Measurements from ENCODE around the gene HDAC9.

HDAC9 gene

DNA sequence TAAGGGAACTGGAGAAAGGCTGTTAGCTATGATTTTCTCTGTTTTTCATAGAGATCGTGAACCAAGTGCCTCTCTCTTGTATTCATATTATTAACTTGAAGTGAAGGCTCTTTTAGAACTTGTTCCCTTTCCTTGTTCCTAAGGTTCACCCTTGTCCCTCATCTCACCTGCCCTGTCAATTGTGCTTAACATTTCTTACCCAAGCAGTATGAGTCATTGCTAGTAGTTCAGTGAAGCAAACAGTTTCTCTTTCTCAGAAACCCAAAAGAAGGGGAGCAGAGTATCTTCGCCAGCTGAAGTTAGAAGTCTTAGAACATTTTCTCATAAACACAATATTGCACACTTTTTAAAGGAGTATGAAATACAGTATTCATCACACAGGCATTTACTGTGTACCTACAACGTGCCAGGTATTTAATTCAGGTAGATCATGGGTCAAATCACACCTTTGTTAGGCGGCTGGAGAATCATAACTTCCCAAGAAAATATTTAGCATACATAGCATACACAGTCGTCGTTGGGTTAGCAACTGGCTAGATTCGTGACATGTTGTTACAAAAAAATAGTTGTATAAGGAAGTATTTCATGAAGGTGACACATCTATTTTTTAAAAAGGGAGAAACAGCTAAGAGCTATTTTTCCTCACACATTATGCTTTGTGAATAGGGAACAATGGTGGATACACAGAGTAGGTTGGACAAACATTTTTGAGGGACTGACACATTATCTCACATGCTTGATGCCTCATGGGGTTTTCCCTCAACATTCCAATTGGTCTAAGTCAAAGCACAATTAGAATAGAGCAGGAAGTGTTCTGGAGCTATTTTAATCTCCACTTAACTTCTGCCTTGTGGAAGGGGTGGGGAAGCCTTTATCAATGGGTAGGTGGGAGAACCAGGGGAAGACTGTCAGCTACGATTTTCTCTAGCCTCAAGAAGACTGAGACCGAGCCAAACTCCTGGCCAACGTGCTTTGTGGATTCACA lies 13.2 kb downstream of the HDAC9 start:
- peak; percentile 95 for DNase-seq (ENCODE audit: low read depth, low spot score)
- H3K4me3 ChIP-seq (ENCODE audit: low read depth, low read length), result peak overlapping the region; percentile 43
- in situ Hi-C loops (cut with HindIII; ENCODE audit: low sequenced_read_pairs), result no loop called here
- TF ChIP-seq, protein P1, sequence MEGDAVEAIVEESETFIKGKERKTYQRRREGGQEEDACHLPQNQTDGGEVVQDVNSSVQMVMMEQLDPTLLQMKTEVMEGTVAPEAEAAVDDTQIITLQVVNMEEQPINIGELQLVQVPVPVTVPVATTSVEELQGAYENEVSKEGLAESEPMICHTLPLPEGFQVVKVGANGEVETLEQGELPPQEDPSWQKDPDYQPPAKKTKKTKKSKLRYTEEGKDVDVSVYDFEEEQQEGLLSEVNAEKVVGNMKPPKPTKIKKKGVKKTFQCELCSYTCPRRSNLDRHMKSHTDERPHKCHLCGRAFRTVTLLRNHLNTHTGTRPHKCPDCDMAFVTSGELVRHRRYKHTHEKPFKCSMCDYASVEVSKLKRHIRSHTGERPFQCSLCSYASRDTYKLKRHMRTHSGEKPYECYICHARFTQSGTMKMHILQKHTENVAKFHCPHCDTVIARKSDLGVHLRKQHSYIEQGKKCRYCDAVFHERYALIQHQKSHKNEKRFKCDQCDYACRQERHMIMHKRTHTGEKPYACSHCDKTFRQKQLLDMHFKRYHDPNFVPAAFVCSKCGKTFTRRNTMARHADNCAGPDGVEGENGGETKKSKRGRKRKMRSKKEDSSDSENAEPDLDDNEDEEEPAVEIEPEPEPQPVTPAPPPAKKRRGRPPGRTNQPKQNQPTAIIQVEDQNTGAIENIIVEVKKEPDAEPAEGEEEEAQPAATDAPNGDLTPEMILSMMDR (IDR thresholded peaks at IDR 0.05; ENCODE audit: low read depth, low read length), result no peak

DNA sequence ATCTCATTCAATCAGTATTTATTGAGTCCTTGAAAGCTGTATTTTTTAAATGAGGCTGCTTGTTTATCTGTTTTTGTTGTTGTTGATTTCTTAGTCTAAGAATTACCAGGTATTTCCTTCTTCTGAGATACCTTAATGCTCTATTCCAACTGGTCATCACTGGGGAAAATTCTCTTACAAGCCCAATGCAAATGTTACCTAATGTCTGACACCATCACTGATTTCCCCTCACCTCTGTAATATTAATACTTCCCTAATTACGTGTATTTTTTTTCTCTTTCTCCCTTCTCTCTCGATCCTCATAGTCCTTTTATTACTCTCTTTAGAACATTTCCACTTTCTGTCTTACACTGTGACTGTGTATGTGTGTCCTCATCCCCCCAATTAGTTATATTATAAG lies 13.9 kb downstream of the HDAC9 start:
- DNase-seq (ENCODE audit: low read depth, low spot score), result peak; percentile 35
- in situ Hi-C loops (cut with HindIII; ENCODE audit: low sequenced_read_pairs), result no loop called here
- TF ChIP-seq, protein P1 (IDR thresholded peaks at IDR 0.05; ENCODE audit: low read depth, low read length), result no peak
- H3K4me3 ChIP-seq (ENCODE audit: low read depth, low read length), result peak overlapping the region; percentile 43

DNA sequence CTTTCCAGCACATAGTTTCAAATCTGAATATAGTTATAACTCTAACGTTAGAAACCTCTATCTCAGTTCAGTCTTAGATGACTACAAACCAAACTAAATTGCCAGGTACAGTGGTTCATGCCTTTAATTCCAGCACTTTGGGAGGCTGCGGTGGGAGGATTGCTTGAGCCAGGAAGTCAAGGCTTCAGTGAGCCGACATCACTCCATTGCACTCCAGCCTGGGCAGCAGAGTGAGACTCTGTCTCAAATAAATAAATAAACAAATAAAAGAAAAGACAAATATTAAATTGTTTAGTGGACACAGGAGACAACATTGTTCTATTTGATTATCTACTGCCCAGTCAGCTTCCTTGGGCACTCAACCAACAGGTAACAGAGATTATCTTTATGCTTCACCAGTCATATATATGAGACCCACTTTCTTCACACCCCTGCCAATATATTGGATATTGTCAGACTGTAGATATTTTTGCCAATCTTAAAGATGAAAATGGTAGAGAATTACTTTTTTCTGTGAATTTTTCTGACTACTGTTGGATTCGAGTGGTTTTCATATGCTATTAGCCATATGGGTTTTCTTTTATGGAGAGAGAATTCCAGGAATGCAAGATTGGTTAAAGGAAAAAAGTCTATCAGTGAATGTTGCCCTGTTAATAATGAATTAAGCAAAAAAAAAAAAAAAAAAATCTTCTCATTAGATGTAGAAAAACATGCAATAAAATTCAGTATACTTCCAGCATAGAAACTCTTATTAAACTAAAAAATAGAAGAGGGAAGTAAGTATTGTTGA lies 16.0 kb downstream of the HDAC9 start:
- TF ChIP-seq, protein P1 (IDR thresholded peaks at IDR 0.05; ENCODE audit: low read depth, low read length), result no peak
- H3K4me3 ChIP-seq (ENCODE audit: low read depth, low read length), result no peak overlapping the region

DNA sequence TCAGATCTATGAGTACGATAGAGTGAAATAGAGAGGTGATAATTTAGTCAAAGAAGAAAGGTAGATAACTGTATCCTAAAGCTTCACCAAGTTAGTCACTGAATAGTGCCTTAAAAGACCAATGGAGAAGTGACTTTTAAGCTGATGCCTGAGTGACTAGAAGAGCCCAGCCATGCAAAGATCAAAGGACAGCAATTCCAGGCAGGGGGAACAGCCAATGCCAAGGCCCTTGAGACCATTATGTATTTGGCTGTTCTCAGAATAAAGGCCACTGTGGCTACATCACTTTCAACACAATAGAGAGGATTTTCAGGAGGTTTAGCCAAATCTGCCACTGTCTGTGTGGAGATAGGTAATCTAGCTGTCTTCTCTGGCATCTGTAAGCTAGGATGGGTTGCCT lies 17.8 kb downstream of the HDAC9 start:
- TF ChIP-seq, protein P1 (IDR thresholded peaks at IDR 0.05; ENCODE audit: low read depth, low read length), result no peak
- no peak for DNase-seq (ENCODE audit: low read depth, low spot score)
- H3K4me3 ChIP-seq (ENCODE audit: low read depth, low read length), result no peak overlapping the region
- in situ Hi-C loops (cut with HindIII; ENCODE audit: low sequenced_read_pairs), result no loop called here

More for the DNA sequence above, 16.0 kb downstream of the HDAC9 start:
- DNase-seq (ENCODE audit: low read depth, low spot score), result no peak
- in situ Hi-C loops (cut with HindIII; ENCODE audit: low sequenced_read_pairs), result no loop called here

DNA sequence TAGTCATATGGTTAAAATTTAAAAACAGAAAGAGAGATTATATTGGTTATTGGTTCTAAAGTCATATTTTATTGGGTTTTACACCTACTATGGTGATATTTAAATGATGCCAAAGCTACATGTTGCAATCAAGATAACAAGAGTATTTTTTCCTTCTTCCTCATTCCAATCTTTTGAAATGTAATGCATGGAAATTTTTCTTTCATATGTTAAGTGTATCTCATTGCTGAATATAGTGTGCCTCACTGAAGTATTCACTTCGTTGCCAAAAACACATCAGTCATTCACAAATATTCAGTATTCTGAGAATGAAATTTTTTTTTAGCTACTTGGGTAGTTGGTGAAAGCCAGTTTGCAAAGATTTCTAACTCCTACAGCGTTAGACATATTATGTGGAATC lies 19.5 kb downstream of the HDAC9 start:
- H3K4me3 ChIP-seq (ENCODE audit: low read depth, low read length), result no peak overlapping the region
- in situ Hi-C loops (cut with HindIII; ENCODE audit: low sequenced_read_pairs), result no loop called here
- TF ChIP-seq, protein P1 (IDR thresholded peaks at IDR 0.05; ENCODE audit: low read depth, low read length), result no peak
- DNase-seq (ENCODE audit: low read depth, low spot score), result no peak

DNA sequence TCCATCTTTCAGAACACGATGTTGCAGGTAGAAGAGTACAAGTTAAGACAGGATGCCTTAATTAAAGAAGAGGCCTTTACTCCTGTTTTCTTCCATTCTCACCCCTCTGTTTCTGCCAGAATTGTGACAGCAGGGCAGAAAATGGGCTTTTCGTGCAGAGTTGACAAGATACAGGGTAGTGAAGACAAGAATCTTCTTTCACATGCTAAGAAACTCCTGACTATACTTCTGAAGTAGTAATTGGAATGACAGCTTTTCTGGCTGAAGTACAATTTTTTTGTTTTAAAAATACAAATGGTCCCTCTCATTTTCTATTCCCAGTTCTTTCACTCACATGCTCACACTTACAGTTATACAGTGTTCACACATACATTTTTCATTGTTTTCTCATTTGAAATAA lies 22.1 kb downstream of the HDAC9 start:
- in situ Hi-C loops (cut with HindIII; ENCODE audit: low sequenced_read_pairs), result no loop called here
- H3K4me3 ChIP-seq (ENCODE audit: low read depth, low read length), result no peak overlapping the region
- DNase-seq (ENCODE audit: low read depth, low spot score), result no peak
- TF ChIP-seq, protein P1 (IDR thresholded peaks at IDR 0.05; ENCODE audit: low read depth, low read length), result no peak

Data from astrocyte of the spinal cord (primary cell).